Spleen (tissue), 11 donors: ENCODE results near the gene LAMB1. TPM values are rescaled to one million over a fixed set of nuclear protein-coding genes. Genes with fewer than 3 reads are reported as not detected.
A peak's percentile ranks its signal among the peaks of the same experiment; 100 is the strongest.

Experiments used
- DNase-seq: peaks from one replicate; pipeline ENCODE4 v3.0.0-alpha.2; 2020
- H3K27ac ChIP-seq, 8 donors: fragments of 200-600 bp; sonication (generic) in 7 of 8; 1 replicate in 4 of 8; 2 replicates in 4 of 8; pipeline versions ENCODE4 v1.5.0 to v1.8.0; 2016 to 2021; ENCODE audit warnings: inconsistent platforms in 4 of 8, mild to moderate bottlenecking in 4 of 8, moderate library complexity in 1 of 8
- H3K27me3 ChIP-seq, 7 donors: fragments of 200-600 bp; sonication (generic) in 6 of 7; replicated peaks in 1 of 7; 1 replicate in 4 of 7; 2 replicates in 3 of 7; pipeline versions ENCODE4 v1.5.0 to v1.8.0; 2016 to 2021; ENCODE audit warnings: inconsistent platforms in 3 of 7, mild to moderate bottlenecking in 1 of 7
- H3K36me3 ChIP-seq, 6 donors: fragments of 200-600 bp; sonication (generic) in 5 of 6; 1 replicate in 4 of 6; 2 replicates in 2 of 6; pipeline versions ENCODE4 v1.5.0 to v1.8.0; 2016 to 2021; ENCODE audit warnings: inconsistent platforms in 2 of 6
- H3K4me1 ChIP-seq, 6 donors: fragments of 200-600 bp; sonication (generic) in 5 of 6; 1 replicate in 3 of 6; 2 replicates in 3 of 6; pipeline versions ENCODE4 v1.5.0 to v1.8.0; 2016 to 2021; ENCODE audit warnings: inconsistent platforms in 3 of 6
- H3K4me3 ChIP-seq, 8 donors: fragments of 200-600 bp; sonication (generic) in 7 of 8; 1 replicate in 4 of 8; 2 replicates in 4 of 8; pipeline versions ENCODE4 v1.5.0 to v1.8.0; 2016 to 2021; ENCODE audit warnings: inconsistent platforms in 4 of 8, mild to moderate bottlenecking in 4 of 8, moderate library complexity in 2 of 8
- H3K9me3 ChIP-seq, 8 donors: fragments of 200-600 bp; sonication (generic) in 7 of 8; 1 replicate in 4 of 8; 2 replicates in 4 of 8; pipeline versions ENCODE4 v1.5.0 to v1.8.0; 2016 to 2021; ENCODE audit warnings: inconsistent platforms in 4 of 8
- CTCF ChIP-seq, 11 experiments: fragments of 200-600 bp in 7 of 11; fragments of 450-650 bp in 4 of 11; sonication (generic) in 4 of 11; IDR thresholded peaks in 8 of 11; conservative IDR thresholded peaks in 3 of 11; 1 replicate in 7 of 11; 2 replicates in 4 of 11; pipeline versions ENCODE4 v1.4.0 to v1.8.0; 2016 to 2021; ENCODE audit warnings: antibody characterized with exemption in 11 of 11, inconsistent platforms in 4 of 11, mild to moderate bottlenecking in 1 of 11
- POLR2A ChIP-seq, 3 donors: fragments of 450-650 bp; IDR thresholded peaks; one replicate each; pipeline ENCODE4 v1.5.1; 2017; ENCODE audit warnings: antibody characterized with exemption in 3 of 3, mild to moderate bottlenecking in 1 of 3
- POLR2AphosphoS5 ChIP-seq, 3 donors: sonication (generic); formaldehyde crosslinking; IDR thresholded peaks; one replicate each; pipeline ENCODE4 v1.5.1; 2017; ENCODE audit warnings: antibody characterized with exemption in 3 of 3
- WGBS, 5 donors: extraction: QIAGEN DNeasy Blood & Tissue Kit in 3 of 5; methylation state at CpG; one replicate each; pipeline versions ENCODE4 v1.1.5 to v1.1.7; 2013 to 2018; 5-methylcytosine and 5-hydroxymethylcytosine counted together
- intact Hi-C: fragments of 100-400 bp; cut with DNase I; formaldehyde crosslinking; loops from one replicate; pipeline ENCODE4 v1.15.0; 2023; ENCODE audit warnings: low total_unique reads
- polyA plus RNA-seq, 3 donors: library from polyadenylated mRNA; stranded (reverse); fragments of 200-250 nt; gene quantifications; one replicate each; pipeline ENCODE4 v1.2.1, GENCODE V29; 2013
- total RNA-seq, 7 donors: library from RNA; depleted of rRNA in 3 of 7; stranded (reverse); fragments of >200 nt in 3 of 7; fragmentation: NEBNext Ultra II Directional in 4 of 7; extraction: Animal tissue kit (Norgen Biotek cat#: 25700) in 4 of 7; gene quantifications; one replicate each; pipeline versions ENCODE4 v1.1.0 to v1.2.1, GENCODE V29; 2016 to 2021
- donor health status: healthy with polysubstance abuse.
- donor health status: DM: no; HTN: no; CAD: no; lungs with moderate emphysema.
- donor health status: DM: no; HTN: no; CAD: no.
- donor health status: Bipolar disorder and iron deficiency.
- donor health status: healthy.
- donor health status: DM: no; HTN: no; CAD: no.
- donor health status: DM: yes; HTN: yes; CAD: no.

Gene LAMB1
- total and polyA plus RNA-seq, 10 donors: 51.4 to 181 (median 126) TPM

DNA sequence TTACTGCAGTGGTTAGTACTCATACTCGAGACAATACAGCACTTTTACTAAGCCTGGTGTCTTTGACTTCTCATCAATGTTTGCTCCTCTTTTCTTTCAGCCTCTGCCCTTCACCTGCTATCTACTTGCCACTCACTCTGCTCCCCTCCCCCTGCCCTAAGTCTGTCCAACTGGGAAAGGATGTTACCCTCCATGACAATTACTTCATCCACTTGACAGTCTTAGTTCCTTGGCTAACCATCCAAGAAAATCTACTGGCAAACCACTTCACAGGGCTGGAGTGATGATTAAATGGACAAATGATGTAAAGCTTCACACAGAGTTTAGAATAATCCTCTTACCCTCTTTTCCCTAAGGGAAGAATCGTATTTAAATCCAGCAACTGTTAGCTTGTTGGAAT lies 120.2 kb downstream of the LAMB1 start:
- Histone ChIP-seq H3K4me3 (no peak overlapping the region), H3K36me3 (no peaks in the 10 kb centered on the region), H3K9me3 (no peaks in the 10 kb centered on the region), H3K4me1 (peaks cover 0 to 10% (median 4%) of the 10 kb centered on the region in 6 donors), H3K27ac (no peak overlapping the region), H3K27me3 (peaks cover 0 to 35% (median 0%) of the 10 kb centered on the region in 7 donors)
- DNase-seq: no peak
- intact Hi-C loops: no loop called here
- TF ChIP-seq POLR2A (IDR thresholded peaks at IDR 0.05) (no peak), POLR2AphosphoS5 (IDR thresholded peaks at IDR 0.05) (no peak), CTCF (IDR thresholded peaks at IDR 0.05 in 8 of 11, conservative IDR thresholded peaks at IDR 0.05 in 3 of 11) (no peak)
- WGBS, 5 donors: 68 to 92% (median 75%) methylated on average over 2 of the region's 2 CpGs

DNA sequence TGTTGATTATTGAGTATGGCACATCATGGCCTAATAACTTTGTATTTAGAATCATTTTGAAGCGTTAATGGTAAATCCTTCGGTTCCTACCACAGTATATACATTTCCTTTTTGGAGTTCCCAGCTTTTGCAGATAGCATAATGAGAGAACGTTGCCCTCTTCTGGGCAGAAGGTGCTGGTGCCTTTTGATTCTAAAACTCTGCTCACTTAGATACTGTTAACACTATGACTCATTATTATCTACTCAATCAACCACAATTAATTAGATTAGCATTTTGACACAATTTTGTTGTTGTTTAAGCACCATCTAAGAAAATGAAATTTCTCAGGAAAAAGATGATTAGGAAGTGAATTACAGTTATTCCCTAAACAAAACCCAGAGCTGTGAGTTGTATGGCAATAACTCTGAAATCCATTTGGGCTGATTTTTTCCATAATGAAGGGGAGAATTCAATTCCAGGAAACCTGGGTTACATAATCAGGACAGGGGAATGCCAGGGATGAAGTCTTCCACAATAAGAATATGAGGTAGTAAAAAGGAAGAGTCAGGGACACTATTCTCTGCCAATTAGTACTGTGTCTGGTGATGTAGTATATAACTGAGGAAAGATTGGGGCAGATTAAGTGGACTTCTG lies 123.4 kb downstream of the LAMB1 start:
- no peaks in the 10 kb centered on the region for H3K9me3 ChIP-seq
- peak in 10 of 11 experiments; percentile 13 to 83 (median 66) for TF ChIP-seq CTCF (IDR thresholded peaks at IDR 0.05 in 8 of 11, conservative IDR thresholded peaks at IDR 0.05 in 3 of 11)
- no peak for TF ChIP-seq POLR2AphosphoS5 (IDR thresholded peaks at IDR 0.05)
- no peak for TF ChIP-seq POLR2A (IDR thresholded peaks at IDR 0.05)
- H3K4me3 ChIP-seq: no peak overlapping the region
- WGBS, 5 donors: 0 to 4% (median 1%) methylated on average over 3 of the region's 3 CpGs
- no peak overlapping the region for H3K27ac ChIP-seq
- intact Hi-C loops: loop anchor here (10.0 kb wide), 3 partner anchors 135 to 415 kb away; partner anchors contain the start of gene CBLL1
- peaks cover 0 to 30% (median 16%) of the 10 kb centered on the region in 6 donors for H3K4me1 ChIP-seq
- H3K27me3 ChIP-seq: peaks cover 0 to 19% (median 0%) of the 10 kb centered on the region in 7 donors
- no peaks in the 10 kb centered on the region for H3K36me3 ChIP-seq
- DNase-seq: no peak

DNA sequence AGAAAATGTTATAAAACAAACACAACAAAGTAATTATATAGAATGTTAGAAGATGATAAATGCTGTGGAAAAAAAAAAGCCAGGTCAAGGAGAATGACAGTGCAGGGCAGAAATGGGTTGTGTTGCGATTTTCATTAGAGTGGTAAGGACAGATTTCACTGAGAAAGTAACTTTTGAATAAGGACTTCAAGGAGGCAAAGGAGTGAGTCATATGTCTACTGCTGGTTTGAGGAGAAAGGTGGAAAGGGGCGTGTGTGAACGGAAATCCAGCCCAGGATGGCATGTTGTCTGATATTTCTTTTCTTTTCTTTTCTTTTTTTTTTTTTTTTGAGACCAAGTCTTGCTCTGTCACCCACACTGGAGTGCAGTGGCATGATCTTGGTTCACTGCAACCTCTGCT lies 124.3 kb downstream of the LAMB1 start:
- Histone ChIP-seq H3K36me3 (no peaks in the 10 kb centered on the region), H3K9me3 (no peaks in the 10 kb centered on the region), H3K4me3 (no peak overlapping the region), H3K4me1 (peaks cover 0 to 33% (median 17%) of the 10 kb centered on the region in 6 donors), H3K27ac (no peak overlapping the region), H3K27me3 (peaks cover 0 to 11% (median 0%) of the 10 kb centered on the region in 7 donors)
- no peak for DNase-seq
- intact Hi-C loops: loop anchor here (10.0 kb wide), 3 partner anchors 134 to 414 kb away; partner anchors contain the start of gene CBLL1
- WGBS, 5 donors: 63 to 88% (median 76%) methylated on average over 3 of the region's 3 CpGs
- TF ChIP-seq POLR2AphosphoS5 (IDR thresholded peaks at IDR 0.05) (no peak), CTCF (IDR thresholded peaks at IDR 0.05 in 8 of 11, conservative IDR thresholded peaks at IDR 0.05 in 3 of 11) (no peak), POLR2A (IDR thresholded peaks at IDR 0.05) (no peak)

GRCh38 chr7:107877731-107878382 lies 125.1 kb downstream of the LAMB1 start:
- WGBS, 5 donors: 73 to 86% (median 80%) methylated on average over 5 of the region's 5 CpGs
- no peak for DNase-seq
- TF ChIP-seq CTCF (IDR thresholded peaks at IDR 0.05 in 8 of 11, conservative IDR thresholded peaks at IDR 0.05 in 3 of 11) (no peak), POLR2A (IDR thresholded peaks at IDR 0.05) (no peak), POLR2AphosphoS5 (IDR thresholded peaks at IDR 0.05) (no peak)
- Histone ChIP-seq H3K27ac (no peak overlapping the region), H3K36me3 (no peaks in the 10 kb centered on the region), H3K4me3 (no peak overlapping the region), H3K27me3 (peaks cover 0 to 11% (median 0%) of the 10 kb centered on the region in 7 donors), H3K9me3 (no peaks in the 10 kb centered on the region), H3K4me1 (peaks cover 0 to 33% (median 17%) of the 10 kb centered on the region in 6 donors)
- intact Hi-C loops: loop anchor here (10.0 kb wide), 3 partner anchors 133 to 413 kb away; partner anchors contain the start of gene CBLL1
